DLD1 (cell line): Measurements from ENCODE around the gene ZNF837.

Experiments used
- in situ Hi-C: cut with HindIII; loops from 2 replicates; pipeline ENCODE4 v1.10.0; 2017; ENCODE audit warnings: low sequenced_read_pairs

The ZNF837 gene

GRCh38 chr19:58372311-58373133 lies 8.3 kb downstream of the ZNF837 start:
- in situ Hi-C loops: no loop called here

- in situ Hi-C loops: no loop called here
Measured at GRCh38 chr19:58368561-58369360, 12.1 kb downstream of the ZNF837 start.

GRCh38 chr19:58367698-58368454 lies 13.0 kb downstream of the ZNF837 start:
- in situ Hi-C loops: no loop called here

GRCh38 chr19:58366585-58367430 lies 14.0 kb downstream of the ZNF837 start:
- in situ Hi-C loops: no loop called here

- in situ Hi-C loops: no loop called here
Measured at GRCh38 chr19:58364146-58364545, 16.7 kb downstream of the ZNF837 start.

DNA sequence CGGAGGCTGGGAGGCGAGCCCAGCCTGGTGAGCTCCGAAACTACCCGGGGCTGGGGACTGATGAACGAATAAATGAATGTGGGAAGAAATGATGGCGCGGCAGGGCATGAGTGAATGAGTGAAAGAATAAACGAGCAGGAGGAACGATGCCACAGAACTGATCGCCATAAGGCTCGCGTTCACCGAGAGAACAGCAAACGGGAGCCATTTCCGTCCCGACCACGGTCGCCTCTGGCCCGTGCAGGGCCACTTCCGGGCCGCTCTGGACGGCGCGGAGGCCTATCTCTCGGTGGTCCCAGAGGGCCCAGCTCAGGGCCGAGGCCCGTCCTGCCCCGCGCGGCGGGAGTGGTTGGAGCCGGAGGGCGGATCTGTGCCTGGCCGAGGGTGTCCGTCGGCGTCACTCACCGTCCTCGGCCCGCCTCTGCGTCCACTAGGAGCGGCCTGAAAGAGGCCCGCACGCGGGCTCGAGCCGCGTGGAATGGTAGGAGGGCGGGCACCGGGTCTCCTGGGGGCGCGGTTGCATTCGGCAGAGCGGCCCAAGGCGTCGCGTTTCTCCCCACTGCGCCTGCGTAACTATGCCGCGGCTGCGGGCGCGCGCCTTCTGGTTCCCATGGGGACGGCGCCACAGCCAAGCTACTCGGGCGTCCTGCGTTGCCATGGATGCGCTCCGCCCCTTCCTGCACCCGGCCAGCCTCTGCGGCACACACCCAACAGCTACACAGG lies 18.4 kb downstream of the ZNF837 start, which contains the start of gene ZNF497:
ZNF497 (minus strand) TSS at position 480 of the 723 bp plus-strand sequence. CDS start 5,116 bp downstream, outside the sequence.
- in situ Hi-C loops: no loop called here

DNA sequence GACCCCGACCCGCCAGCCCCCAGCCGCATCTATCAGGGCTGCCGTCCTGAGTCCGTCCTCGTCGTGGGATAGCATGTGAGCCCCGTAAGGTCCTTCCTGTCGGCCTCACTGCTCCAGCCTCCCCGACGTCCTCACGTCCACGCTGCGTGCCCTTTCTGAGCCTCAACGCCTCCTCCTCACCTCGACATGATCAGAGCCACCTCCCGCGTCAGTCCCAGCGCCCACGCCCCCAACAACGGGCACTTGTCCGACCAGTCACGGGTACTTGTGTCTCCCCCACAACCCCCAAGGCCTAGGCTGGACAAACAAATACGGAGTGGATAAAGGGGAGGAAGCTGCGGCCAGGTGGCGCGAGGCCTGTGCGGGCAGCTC lies 18.9 kb downstream of the ZNF837 start:
- in situ Hi-C loops: no loop called here

DNA sequence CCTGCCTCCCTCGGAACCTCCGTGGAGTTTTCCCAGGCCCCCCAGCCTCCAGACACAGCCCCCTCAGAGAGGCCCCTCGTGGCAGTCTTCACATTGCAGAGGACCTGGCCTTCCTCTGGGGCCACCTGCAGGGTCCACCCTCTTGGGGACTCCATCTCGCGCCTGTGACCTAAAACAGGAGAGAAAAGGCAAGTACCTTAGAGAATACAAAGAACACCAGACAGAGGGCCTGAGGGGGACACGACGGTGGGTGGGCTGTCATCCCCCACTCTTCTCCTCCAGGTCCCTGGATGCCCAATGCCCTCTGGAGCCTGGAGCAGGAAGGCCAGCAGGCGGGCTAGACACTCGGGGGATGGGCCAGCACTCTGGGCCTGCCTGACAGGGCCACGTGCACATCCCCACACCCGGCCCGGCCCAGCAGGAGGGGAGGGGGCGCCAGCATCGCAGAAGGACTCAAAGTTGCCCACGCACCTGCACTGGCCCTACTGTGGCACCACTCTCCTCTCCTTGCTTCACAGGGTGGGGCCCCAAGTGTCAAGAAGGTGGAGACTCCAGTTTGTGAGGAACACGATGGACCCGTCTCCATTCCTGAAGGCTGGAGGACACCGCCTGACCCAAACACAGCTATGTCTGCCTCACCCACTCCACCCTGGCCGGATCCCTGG lies 23.2 kb downstream of the ZNF837 start:
- in situ Hi-C loops: no loop called here

- in situ Hi-C loops: no loop called here
Measured at GRCh38 chr19:58356766-58357480, 23.9 kb downstream of the ZNF837 start.

DNA sequence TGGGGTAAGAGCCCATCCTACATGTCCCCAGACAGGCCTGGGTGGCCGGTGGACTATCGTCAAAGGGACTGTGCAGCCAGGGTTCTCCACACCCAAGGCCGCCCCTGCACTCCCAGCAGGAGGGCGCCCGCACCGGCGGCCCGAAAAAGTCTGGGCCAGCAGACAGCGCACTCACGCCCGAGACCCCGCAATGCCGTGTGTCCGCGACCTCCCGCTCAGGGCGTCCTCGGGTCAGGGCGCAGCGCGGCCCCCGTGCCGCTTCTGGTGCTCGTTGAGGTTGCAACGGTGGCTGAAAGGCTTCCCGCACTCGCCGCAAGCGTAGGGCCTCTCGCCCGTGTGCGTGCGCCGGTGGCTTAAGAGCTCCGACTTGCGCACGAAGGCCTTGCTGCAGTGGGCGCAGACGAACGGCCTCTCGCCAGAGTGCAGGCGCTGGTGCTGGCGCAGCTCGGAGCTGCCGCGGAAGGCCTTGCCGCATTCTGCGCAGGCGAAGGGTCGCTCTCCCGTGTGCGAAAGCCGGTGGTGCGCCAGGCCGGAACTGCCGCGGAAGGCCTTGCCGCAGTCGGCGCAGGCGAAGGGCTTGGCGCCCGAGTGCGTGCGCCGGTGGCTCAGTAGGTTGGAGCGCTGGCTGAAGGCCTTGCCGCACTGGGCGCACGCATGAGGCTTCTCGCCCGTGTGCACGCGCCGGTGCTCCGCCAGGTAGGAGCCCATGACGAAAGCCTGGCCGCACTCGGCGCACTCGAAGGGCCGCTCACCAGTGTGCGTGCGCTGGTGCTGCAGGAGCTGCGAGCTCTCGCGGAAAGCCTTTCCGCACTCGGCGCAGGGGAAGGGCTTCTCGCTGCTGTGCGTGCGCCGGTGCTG lies 24.7 kb downstream of the ZNF837 start:
- in situ Hi-C loops: no loop called here

GRCh38 chr19:58355215-58355796 lies 25.5 kb downstream of the ZNF837 start:
- in situ Hi-C loops: no loop called here

DNA sequence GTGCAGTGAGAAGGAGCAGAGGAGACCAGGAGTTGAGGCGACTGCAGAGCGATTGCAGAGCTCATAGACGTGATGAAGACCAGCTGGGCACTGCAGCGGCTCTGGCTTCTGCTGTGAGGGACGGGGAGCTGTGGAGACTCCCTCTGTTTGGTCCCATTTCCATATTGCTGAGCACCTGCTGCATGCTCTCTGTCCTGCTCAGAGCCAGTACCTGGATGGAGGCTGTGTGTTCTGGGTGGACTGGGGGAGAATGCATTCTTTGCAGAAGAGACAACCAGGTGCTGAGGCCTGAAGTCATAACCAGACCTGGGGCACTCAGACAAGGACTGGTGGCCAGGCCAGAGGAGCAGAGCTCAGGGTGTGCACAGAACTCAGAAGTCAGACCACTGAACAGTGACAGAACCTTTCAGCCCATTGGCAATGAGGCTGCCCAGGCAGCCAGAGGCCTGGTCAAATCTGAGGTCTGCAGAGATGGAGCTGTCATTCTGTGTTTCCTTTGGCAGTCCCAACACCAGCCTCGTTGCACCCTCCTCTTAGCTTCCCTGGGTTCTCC lies 26.3 kb downstream of the ZNF837 start:
- in situ Hi-C loops: no loop called here

DNA sequence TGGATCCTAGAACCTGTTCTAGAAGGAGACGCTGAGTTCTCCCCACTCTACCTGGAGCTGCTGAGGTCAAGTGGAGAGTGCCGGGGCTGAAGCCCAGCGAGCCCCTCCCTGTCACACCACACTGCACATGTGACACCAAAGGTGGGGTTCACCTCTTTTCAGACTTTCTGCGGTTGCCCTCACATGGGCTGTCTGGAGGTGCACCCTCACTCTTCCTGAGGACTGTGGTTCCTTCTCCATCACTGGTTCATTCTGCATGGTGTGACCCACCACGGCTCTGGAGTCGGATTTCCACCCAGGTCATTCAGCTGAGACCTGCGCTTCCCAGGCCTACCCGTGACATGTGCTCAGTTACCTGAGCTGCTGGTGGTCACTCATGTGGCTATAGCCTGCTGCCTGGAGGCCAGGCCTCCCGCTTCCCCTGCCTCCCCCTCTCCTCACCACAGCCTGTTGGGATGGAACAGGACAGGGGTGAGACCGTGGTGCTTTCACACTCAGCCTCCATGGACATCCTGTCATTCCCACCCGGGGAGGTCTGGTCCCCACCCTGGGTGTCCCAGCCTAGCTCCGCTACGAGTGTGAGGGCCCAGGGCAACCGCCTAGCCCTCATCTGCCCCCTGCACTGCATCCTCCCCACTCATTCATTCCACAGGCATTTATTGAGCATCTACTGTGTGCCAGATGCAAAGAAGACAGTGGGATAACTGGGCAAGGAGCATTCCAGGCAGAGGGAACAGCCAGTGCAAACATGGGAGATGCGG lies 26.9 kb downstream of the ZNF837 start:
- in situ Hi-C loops: no loop called here

DNA sequence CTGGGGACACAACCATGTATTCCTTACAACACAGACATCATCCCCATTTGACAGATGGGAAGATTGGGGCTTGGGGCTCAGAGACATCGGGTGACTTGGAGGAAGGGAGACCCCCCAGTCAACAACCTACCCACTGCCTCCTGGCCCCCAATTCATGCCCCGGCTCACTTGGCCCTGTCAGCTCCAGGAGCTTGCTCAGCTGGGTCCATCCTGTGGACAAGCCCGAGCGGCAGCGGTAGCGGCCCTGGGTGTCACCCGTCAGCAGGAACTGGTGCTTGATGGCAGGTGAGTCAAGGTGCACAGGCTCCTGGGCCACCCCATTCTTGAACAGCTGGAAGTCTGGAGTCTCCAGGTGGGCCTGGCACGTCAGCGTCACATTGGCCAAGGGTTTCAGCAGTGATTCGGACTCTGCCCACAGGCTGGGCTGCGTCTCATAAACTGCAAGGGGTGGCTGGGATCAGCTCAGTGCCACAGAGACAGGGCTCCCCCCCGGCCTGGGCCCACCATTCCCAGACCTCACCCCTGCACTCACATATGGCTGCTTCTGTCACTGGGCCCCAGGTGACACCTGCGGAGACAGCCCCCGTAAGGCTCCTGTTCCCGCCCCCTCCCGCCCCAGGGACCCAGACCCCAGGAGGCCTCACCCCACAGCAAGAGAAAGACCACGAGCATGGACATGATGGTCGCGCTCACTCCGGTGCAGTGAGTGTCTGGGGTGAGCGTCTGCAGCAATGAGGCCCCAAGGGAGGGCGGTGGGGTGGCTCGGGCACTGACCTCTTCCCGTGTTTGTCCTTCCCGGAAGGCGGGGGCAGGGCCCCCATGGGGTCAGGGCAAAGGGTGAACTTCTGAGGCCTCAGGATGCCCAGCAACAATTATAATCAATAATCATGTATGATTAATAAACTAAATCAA lies 27.8 kb downstream of the ZNF837 start, which contains the start of gene A1BG:
A1BG (minus strand) TSS at position 733 of the 912 bp plus-strand sequence; CDS start at position 678, 55 bp downstream.
- in situ Hi-C loops: no loop called here
